Neural progenitor cell (in vitro differentiated cells): Measurements from ENCODE around the gene MAIP1. TPM values are rescaled to one million over a fixed set of nuclear protein-coding genes. Genes with fewer than 3 reads are reported as not detected.

ENCODE experiments used
- DNase-seq: peaks from one replicate; pipeline ENCODE4 v3.0.0-alpha.2; 2016; ENCODE audit warnings: low spot score
- H2AFZ ChIP-seq: fragments of 200-600 bp; sonication (generic); replicated peaks from 2 replicates; pipeline ENCODE4 v1.6.1; 2016; ENCODE audit warnings: antibody characterized with exemption
- H3F3A ChIP-seq: fragments of 200-600 bp; sonication (generic); 2 replicates; pipeline ENCODE4 v1.6.1; 2016; ENCODE audit warnings: antibody characterized with exemption, low read depth
- H3K27ac ChIP-seq: fragments of 200-600 bp; sonication (generic); 2 replicates; pipeline ENCODE4 v1.5.1; 2016; ENCODE audit warnings: mild to moderate bottlenecking
- H3K27me3 ChIP-seq: fragments of 200-600 bp; sonication (generic); 2 replicates; pipeline ENCODE4 v1.6.1; 2016; ENCODE audit warnings: mild to moderate bottlenecking, moderate library complexity
- H3K36me3 ChIP-seq: fragments of 200-600 bp; sonication (generic); 2 replicates; pipeline ENCODE4 v1.5.1; 2016
- H3K4me1 ChIP-seq: fragments of 200-600 bp; sonication (generic); 2 replicates; pipeline ENCODE4 v1.6.1; 2016; ENCODE audit warnings: mixed run types
- H3K4me2 ChIP-seq: fragments of 200-600 bp; sonication (generic); 2 replicates; pipeline ENCODE4 v1.6.1; 2016
- H3K4me3 ChIP-seq: fragments of 200-600 bp; sonication (generic); 2 replicates; pipeline ENCODE4 v1.5.1; 2016
- H3K79me2 ChIP-seq: fragments of 200-600 bp; sonication (generic); 2 replicates; pipeline ENCODE4 v1.6.1; 2016; ENCODE audit warnings: low read depth
- H3K9ac ChIP-seq: fragments of 200-600 bp; sonication (generic); 2 replicates; pipeline ENCODE4 v1.6.1; 2016
- H3K9me3 ChIP-seq: fragments of 200-600 bp; sonication (generic); 2 replicates; pipeline ENCODE4 v1.5.1; 2016; ENCODE audit warnings: low read depth
- H4K20me1 ChIP-seq: fragments of 200-600 bp; sonication (generic); 2 replicates; pipeline ENCODE4 v1.6.1; 2016; ENCODE audit warnings: low read depth
- H3K27ac Mint-ChIP-seq: 3 replicates; pipeline ENCODE4 v1.8.0; 2021; ENCODE audit warnings: mixed read lengths
- H3K27me3 Mint-ChIP-seq: 2 replicates; pipeline ENCODE4 v1.8.0; 2022; ENCODE audit warnings: low read depth, mild to moderate bottlenecking, inconsistent platforms, moderate library complexity, mixed read lengths; ENCODE audit not compliant: insufficient read depth
- H3K36me3 Mint-ChIP-seq: 3 replicates; pipeline ENCODE4 v1.8.0; 2021; ENCODE audit warnings: mixed read lengths
- H3K4me1 Mint-ChIP-seq: 3 replicates; pipeline ENCODE4 v1.8.0; 2021; ENCODE audit warnings: mixed read lengths
- H3K4me3 Mint-ChIP-seq: 3 replicates; pipeline ENCODE4 v1.8.0; 2021; ENCODE audit warnings: mild to moderate bottlenecking, moderate library complexity, mixed read lengths
- H3K9me3 Mint-ChIP-seq: 3 replicates; pipeline ENCODE4 v1.8.0; 2020; ENCODE audit warnings: mixed read lengths
- EZH2 ChIP-seq: fragments of 200-600 bp; sonication (generic); IDR thresholded peaks from 2 replicates; pipeline ENCODE4 v1.6.1; 2017; ENCODE audit warnings: antibody characterized with exemption, mild to moderate bottlenecking, moderate library complexity
- EZH2phosphoT487 ChIP-seq: fragments of 200-600 bp; sonication (generic); IDR thresholded peaks from 2 replicates; pipeline ENCODE4 v1.6.1; 2017; ENCODE audit warnings: antibody characterized with exemption
- total RNA-seq: library from RNA; depleted of rRNA; stranded (reverse); fragments of >200 nt; gene quantifications from 2 replicates; pipeline ENCODE4 v1.2.3, GENCODE V29; 2015; ENCODE audit warnings: low replicate concordance
- TF ChIP-seq, protein P1 (sequence below): fragments of 200-600 bp; sonication (generic); IDR thresholded peaks from 2 replicates; pipeline ENCODE4 v1.5.1; 2017; ENCODE audit warnings: antibody characterized with exemption, mild to moderate bottlenecking

MAIP1 gene
- total RNA-seq, 1 donor from 2014 or later = 14.0 TPM

DNA sequence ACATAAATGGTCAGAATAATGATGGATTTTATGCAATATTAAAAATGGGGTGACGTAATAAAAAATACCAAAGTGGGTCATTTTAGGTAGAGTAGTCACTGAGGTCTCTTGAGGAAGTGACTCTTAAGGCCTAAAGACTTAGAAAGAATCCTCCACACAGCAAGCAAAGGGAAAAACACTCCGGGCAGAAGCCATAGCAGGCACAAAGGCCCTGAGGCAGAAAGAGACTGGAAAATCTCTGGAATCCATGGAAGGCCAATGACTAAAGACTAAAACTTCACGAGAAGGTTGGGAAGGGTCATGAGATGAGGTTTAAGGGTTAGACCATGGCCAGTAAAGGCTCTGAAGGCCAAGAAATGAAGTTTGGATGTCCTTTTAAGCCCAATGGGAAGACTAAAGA, 36.9 kb downstream of the MAIP1 start:
- TF ChIP-seq EZH2 (no peak), EZH2phosphoT487 (no peak)
- no peaks in the 10 kb centered on the region for H4K20me1 ChIP-seq
- peaks cover 2% of the 10 kb centered on the region for H3K27me3 Mint-ChIP-seq

DNA sequence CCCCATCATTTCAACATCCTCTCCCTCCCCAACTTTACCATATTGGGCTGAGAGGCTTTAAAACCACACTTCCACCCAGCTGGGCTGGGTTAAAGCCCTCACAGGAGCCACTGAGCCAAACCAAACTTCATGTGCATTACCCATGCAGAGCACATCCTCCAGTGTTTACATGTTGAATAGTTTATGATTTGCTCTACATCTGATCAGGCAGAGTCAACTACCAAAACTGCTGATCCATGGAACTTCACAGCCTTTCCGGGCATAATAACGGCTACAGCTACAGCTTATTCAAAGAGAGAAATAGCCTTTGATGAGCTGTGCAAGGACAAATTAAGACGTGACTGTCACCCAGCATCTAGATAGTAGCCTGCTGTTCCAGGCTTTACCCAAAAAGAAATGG, 39.0 kb downstream of the MAIP1 start:
- Mint-ChIP-seq H3K36me3 (no peaks in the 10 kb centered on the region), H3K9me3 (no peaks in the 10 kb centered on the region), H3K27me3 (peaks cover 4% of the 10 kb centered on the region), H3K4me1 (no peaks in the 10 kb centered on the region), H3K27ac (no peak overlapping the region), H3K4me3 (no peak overlapping the region)
- Histone ChIP-seq H3K27me3 (no peaks in the 10 kb centered on the region), H3K9me3 (no peaks in the 10 kb centered on the region), H3K79me2 (no peaks in the 10 kb centered on the region), H4K20me1 (no peaks in the 10 kb centered on the region), H3K36me3 (no peaks in the 10 kb centered on the region), H3K27ac (no peak overlapping the region), H3K4me2 (no peak overlapping the region), H3K4me1 (no peaks in the 10 kb centered on the region), H2AFZ (no peak overlapping the region), H3K9ac (no peak overlapping the region), H3K4me3 (no peak overlapping the region), H3F3A (no peaks in the 10 kb centered on the region)
- TF ChIP-seq EZH2phosphoT487 = no peak
- no peak for DNase-seq

More for the DNA sequence above, 36.9 kb downstream of the MAIP1 start:
- H3K27ac Mint-ChIP-seq = no peak overlapping the region
- no peaks in the 10 kb centered on the region for H3K4me1 Mint-ChIP-seq
- H3F3A ChIP-seq = no peaks in the 10 kb centered on the region
- DNase-seq = no peak
- H3K4me1 ChIP-seq = no peaks in the 10 kb centered on the region
- H3K9me3 ChIP-seq = no peaks in the 10 kb centered on the region
- H3K4me2 ChIP-seq = no peak overlapping the region
- no peak overlapping the region for H3K4me3 Mint-ChIP-seq
- no peak overlapping the region for H3K4me3 ChIP-seq
- H2AFZ ChIP-seq = no peak overlapping the region
- H3K9me3 Mint-ChIP-seq = no peaks in the 10 kb centered on the region
- no peak overlapping the region for H3K27ac ChIP-seq
- no peaks in the 10 kb centered on the region for H3K79me2 ChIP-seq
- H3K36me3 ChIP-seq = no peaks in the 10 kb centered on the region
- H3K27me3 ChIP-seq = no peaks in the 10 kb centered on the region
- H3K9ac ChIP-seq = no peak overlapping the region
- H3K36me3 Mint-ChIP-seq = no peaks in the 10 kb centered on the region

DNA sequence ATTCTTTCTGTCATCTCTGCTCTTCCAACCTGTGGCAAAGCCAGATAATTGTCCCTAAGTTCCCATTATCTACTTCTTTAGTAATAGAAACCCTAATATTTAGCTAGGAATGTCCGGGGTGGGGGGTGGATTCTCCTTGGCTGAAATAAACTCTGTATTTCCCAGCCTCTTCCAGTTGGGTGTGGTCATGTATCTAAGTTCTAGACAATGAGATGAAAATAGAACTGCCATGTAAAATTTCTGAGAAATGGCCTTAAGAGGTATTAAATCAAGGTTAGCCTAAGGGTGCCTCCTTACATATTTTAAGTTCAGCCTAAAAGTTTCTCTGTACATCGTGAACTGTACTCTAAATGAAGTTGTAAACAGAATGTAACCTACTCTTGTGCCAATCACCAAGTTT, 39.5 kb downstream of the MAIP1 start:
- Mint-ChIP-seq H3K27ac (no peak overlapping the region), H3K4me1 (no peaks in the 10 kb centered on the region), H3K4me3 (no peak overlapping the region), H3K9me3 (peaks cover 2% of the 10 kb centered on the region), H3K27me3 (peaks cover 4% of the 10 kb centered on the region), H3K36me3 (no peaks in the 10 kb centered on the region)
- Histone ChIP-seq H2AFZ (no peak overlapping the region), H3K4me1 (no peaks in the 10 kb centered on the region), H3K9ac (no peak overlapping the region), H3K4me3 (no peak overlapping the region), H3K36me3 (no peaks in the 10 kb centered on the region), H3K27me3 (no peaks in the 10 kb centered on the region), H4K20me1 (no peaks in the 10 kb centered on the region), H3K79me2 (no peaks in the 10 kb centered on the region), H3K9me3 (no peaks in the 10 kb centered on the region), H3K27ac (no peak overlapping the region), H3F3A (no peaks in the 10 kb centered on the region), H3K4me2 (no peak overlapping the region)
- TF ChIP-seq, protein P1, sequence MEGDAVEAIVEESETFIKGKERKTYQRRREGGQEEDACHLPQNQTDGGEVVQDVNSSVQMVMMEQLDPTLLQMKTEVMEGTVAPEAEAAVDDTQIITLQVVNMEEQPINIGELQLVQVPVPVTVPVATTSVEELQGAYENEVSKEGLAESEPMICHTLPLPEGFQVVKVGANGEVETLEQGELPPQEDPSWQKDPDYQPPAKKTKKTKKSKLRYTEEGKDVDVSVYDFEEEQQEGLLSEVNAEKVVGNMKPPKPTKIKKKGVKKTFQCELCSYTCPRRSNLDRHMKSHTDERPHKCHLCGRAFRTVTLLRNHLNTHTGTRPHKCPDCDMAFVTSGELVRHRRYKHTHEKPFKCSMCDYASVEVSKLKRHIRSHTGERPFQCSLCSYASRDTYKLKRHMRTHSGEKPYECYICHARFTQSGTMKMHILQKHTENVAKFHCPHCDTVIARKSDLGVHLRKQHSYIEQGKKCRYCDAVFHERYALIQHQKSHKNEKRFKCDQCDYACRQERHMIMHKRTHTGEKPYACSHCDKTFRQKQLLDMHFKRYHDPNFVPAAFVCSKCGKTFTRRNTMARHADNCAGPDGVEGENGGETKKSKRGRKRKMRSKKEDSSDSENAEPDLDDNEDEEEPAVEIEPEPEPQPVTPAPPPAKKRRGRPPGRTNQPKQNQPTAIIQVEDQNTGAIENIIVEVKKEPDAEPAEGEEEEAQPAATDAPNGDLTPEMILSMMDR = no peak
- TF ChIP-seq EZH2phosphoT487 (no peak), EZH2 (no peak)
- no peak for DNase-seq

DNA sequence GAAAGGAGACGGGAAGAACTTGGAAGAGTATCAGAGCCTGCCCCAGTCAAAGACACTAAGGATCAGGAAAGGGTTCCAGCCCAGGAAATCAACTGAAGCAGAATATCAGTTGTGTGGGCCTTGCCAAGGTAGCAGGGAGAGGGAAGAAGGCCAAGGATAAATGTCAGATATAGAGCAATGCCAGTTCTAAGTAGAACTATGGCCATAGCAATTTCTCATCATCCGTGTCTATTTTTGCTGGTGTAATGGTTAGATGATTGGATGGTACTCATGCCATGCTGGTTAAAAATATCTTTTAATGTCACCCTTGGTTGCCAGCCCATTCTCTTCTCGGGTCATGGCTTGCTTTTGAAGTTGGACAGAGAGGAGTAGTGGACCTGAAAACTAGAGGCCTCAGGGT, 41.9 kb downstream of the MAIP1 start:
- H4K20me1 ChIP-seq = no peaks in the 10 kb centered on the region
- peaks cover 4% of the 10 kb centered on the region for H3K27me3 Mint-ChIP-seq
- H3K36me3 Mint-ChIP-seq = no peaks in the 10 kb centered on the region
- no peaks in the 10 kb centered on the region for H3K9me3 ChIP-seq
- no peak overlapping the region for H2AFZ ChIP-seq
- no peak overlapping the region for H3K27ac Mint-ChIP-seq
- no peak overlapping the region for H3K4me2 ChIP-seq
- H3K4me1 ChIP-seq = no peaks in the 10 kb centered on the region
- peaks cover 3% of the 10 kb centered on the region for H3K9me3 Mint-ChIP-seq
- no peaks in the 10 kb centered on the region for H3K79me2 ChIP-seq
- no peaks in the 10 kb centered on the region for H3K27me3 ChIP-seq
- H3K9ac ChIP-seq = no peak overlapping the region
- TF ChIP-seq EZH2phosphoT487 = no peak
- H3K4me3 Mint-ChIP-seq = no peak overlapping the region
- no peak overlapping the region for H3K4me3 ChIP-seq
- H3K27ac ChIP-seq = no peak overlapping the region
- no peaks in the 10 kb centered on the region for H3K36me3 ChIP-seq
- no peak for DNase-seq
- H3K4me1 Mint-ChIP-seq = no peaks in the 10 kb centered on the region
- no peaks in the 10 kb centered on the region for H3F3A ChIP-seq

DNA sequence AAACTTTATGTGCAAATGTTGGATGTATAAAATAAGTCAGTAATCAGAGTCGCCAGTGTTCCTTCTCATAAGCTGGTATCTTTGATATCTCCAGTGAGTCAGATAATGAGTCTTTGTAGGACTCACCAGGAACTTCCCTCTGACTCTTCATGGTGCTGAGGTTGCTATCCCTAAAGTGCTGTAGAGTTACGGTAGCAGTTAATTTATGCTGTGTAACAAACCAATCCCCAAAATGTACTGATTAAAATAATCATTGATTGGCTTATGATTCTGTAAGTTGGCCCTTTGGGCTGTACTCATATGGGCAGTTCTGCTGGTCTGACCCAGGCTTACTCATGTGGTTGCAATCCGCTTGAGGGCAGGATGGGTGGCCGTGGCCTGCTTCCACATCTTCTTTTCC, 43.8 kb downstream of the MAIP1 start:
- H3K9me3 ChIP-seq = no peaks in the 10 kb centered on the region
- no peak for DNase-seq
- no peak overlapping the region for H2AFZ ChIP-seq
- H3K27me3 Mint-ChIP-seq = peaks cover 4% of the 10 kb centered on the region
- no peaks in the 10 kb centered on the region for H3K27me3 ChIP-seq
- TF ChIP-seq, protein P1 = no peak
- TF ChIP-seq EZH2phosphoT487 (no peak), EZH2 (no peak)
- no peak overlapping the region for H3K4me2 ChIP-seq
- H3F3A ChIP-seq = no peaks in the 10 kb centered on the region
- no peaks in the 10 kb centered on the region for H3K79me2 ChIP-seq
- H3K36me3 Mint-ChIP-seq = no peaks in the 10 kb centered on the region
- H3K4me1 ChIP-seq = peaks cover 16% of the 10 kb centered on the region
- H3K27ac Mint-ChIP-seq = no peak overlapping the region
- H3K4me3 Mint-ChIP-seq = no peak overlapping the region
- H3K4me1 Mint-ChIP-seq = peaks cover 13% of the 10 kb centered on the region
- H4K20me1 ChIP-seq = no peaks in the 10 kb centered on the region
- no peak overlapping the region for H3K4me3 ChIP-seq
- H3K9me3 Mint-ChIP-seq = peaks cover 3% of the 10 kb centered on the region
- H3K9ac ChIP-seq = no peak overlapping the region
- H3K27ac ChIP-seq = no peak overlapping the region
- H3K36me3 ChIP-seq = no peaks in the 10 kb centered on the region
